HEK293 (cell line): Measurements from ENCODE around the gene PGBD5.

Experiments used
- CTCF ChIA-PET: fragments of 350-600 bp; formaldehyde crosslinking; extraction: SDS; loops from one replicate; lab custom pipeline; 2021; ENCODE audit warnings: antibody characterized with exemption; lab: Yijun Ruan, JAX
- POLR2A ChIA-PET: fragments of 300-600 bp; formaldehyde crosslinking; extraction: SDS; loops from one replicate; lab custom pipeline; 2020; ENCODE audit warnings: antibody characterized with exemption, inconsistent platforms; lab: Yijun Ruan, JAX
- H3K27ac ChIP-seq: fragments of 200-500 bp; sonication (Bioruptor generic); 2 replicates; pipeline ENCODE4 v1.5.1; 2014; ENCODE audit warnings: low read depth, low read length, control low read depth, inconsistent platforms; ENCODE audit errors: extremely low read depth
- H3K36me3 ChIP-seq, 2 experiments: fragments of 200-500 bp in 1 of 2; sonication (Bioruptor generic) in 1 of 2; 1 replicate in 1 of 2; 2 replicates in 1 of 2; pipeline ENCODE4 v1.5.1; 2014 to 2017; ENCODE audit warnings: inconsistent platforms in 2 of 2, low read length in 2 of 2; ENCODE audit not compliant: control insufficient read depth in 2 of 2, insufficient read depth in 1 of 2
- H3K4me1 ChIP-seq: fragments of 200-500 bp; sonication (Bioruptor generic); 2 replicates; pipeline ENCODE4 v1.5.1; 2014; ENCODE audit warnings: mild to moderate bottlenecking, low read length, inconsistent platforms; ENCODE audit not compliant: control insufficient read depth, insufficient read depth
- H3K4me3 ChIP-seq: 2 replicates; pipeline ENCODE4 v1.5.1; 2011; ENCODE audit warnings: low read depth, mild to moderate bottlenecking, control low read depth, low read length, moderate library complexity
- H3K9me3 ChIP-seq: fragments of 200-500 bp; sonication (Bioruptor generic); 2 replicates; pipeline ENCODE4 v1.5.1; 2014; ENCODE audit warnings: low read depth, low read length, inconsistent platforms; ENCODE audit not compliant: control insufficient read depth, insufficient read depth
- GLI4 ChIP-seq: fragments of 450-650 bp; formaldehyde crosslinking; IDR thresholded peaks from 2 replicates; pipeline ENCODE4 v1.5.1; 2016; ENCODE audit warnings: missing biosample characterization, missing genetic modification characterization
- KLF9 ChIP-seq: fragments of 450-650 bp; formaldehyde crosslinking; IDR thresholded peaks from 2 replicates; pipeline ENCODE4 v1.5.1; 2016; ENCODE audit warnings: missing biosample characterization, missing genetic modification characterization, low read depth
- MZF1 ChIP-seq: fragments of 450-650 bp; formaldehyde crosslinking; IDR thresholded peaks from 2 replicates; pipeline ENCODE4 v1.5.1; 2017; ENCODE audit warnings: missing biosample characterization, missing genetic modification characterization, borderline replicate concordance
- PRDM1 ChIP-seq: fragments of 450-650 bp; formaldehyde crosslinking; IDR thresholded peaks from 2 replicates; pipeline ENCODE4; 2016; ENCODE audit warnings: missing biosample characterization, missing genetic modification characterization
- PRDM2 ChIP-seq: fragments of 450-650 bp; formaldehyde crosslinking; IDR thresholded peaks from 2 replicates; pipeline ENCODE4 v1.5.1; 2016; ENCODE audit warnings: missing biosample characterization, missing genetic modification characterization, borderline replicate concordance
- RBAK ChIP-seq: fragments of 450-650 bp; formaldehyde crosslinking; IDR thresholded peaks from 2 replicates; pipeline ENCODE4 v1.5.1; 2016; ENCODE audit warnings: missing biosample characterization, missing genetic modification characterization
- REST ChIP-seq: fragments of 450-650 bp; formaldehyde crosslinking; IDR thresholded peaks from 2 replicates; pipeline ENCODE4 v1.5.1; 2016; ENCODE audit warnings: missing biosample characterization, missing genetic modification characterization
- SP3 ChIP-seq: fragments of 450-650 bp; formaldehyde crosslinking; IDR thresholded peaks from 2 replicates; pipeline ENCODE4 v1.5.1; 2016; ENCODE audit warnings: missing biosample characterization, missing genetic modification characterization
- ZBTB44 ChIP-seq: fragments of 450-650 bp; IDR thresholded peaks from 2 replicates; pipeline ENCODE4 v1.5.1; 2018; ENCODE audit warnings: missing biosample characterization, mild to moderate bottlenecking, missing genetic modification characterization
- ZIC2 ChIP-seq: fragments of 450-650 bp; formaldehyde crosslinking; IDR thresholded peaks from 2 replicates; pipeline ENCODE4 v1.5.1; 2016; ENCODE audit warnings: missing biosample characterization, missing genetic modification characterization
- ZNF175 ChIP-seq: fragments of 450-650 bp; formaldehyde crosslinking; IDR thresholded peaks from 2 replicates; pipeline ENCODE4 v1.5.1; 2016; ENCODE audit warnings: missing biosample characterization, missing genetic modification characterization
- ZNF24 ChIP-seq: fragments of 450-650 bp; formaldehyde crosslinking; IDR thresholded peaks from 2 replicates; pipeline ENCODE4 v1.5.1; 2016; ENCODE audit warnings: missing biosample characterization, missing genetic modification characterization
- ZNF26 ChIP-seq: fragments of 450-650 bp; formaldehyde crosslinking; IDR thresholded peaks from 2 replicates; pipeline ENCODE4 v1.5.1; 2016; ENCODE audit warnings: missing biosample characterization, missing genetic modification characterization
- ZNF362 ChIP-seq: fragments of 450-650 bp; formaldehyde crosslinking; IDR thresholded peaks from 2 replicates; pipeline ENCODE4 v1.5.1; 2016; ENCODE audit warnings: missing biosample characterization, missing genetic modification characterization
- ZNF404 ChIP-seq: fragments of 450-650 bp; formaldehyde crosslinking; IDR thresholded peaks from 2 replicates; pipeline ENCODE4 v1.5.1; 2017; ENCODE audit warnings: missing biosample characterization, missing genetic modification characterization
- ZNF513 ChIP-seq: fragments of 450-650 bp; IDR thresholded peaks from 2 replicates; pipeline ENCODE4 v1.5.1; 2018; ENCODE audit warnings: missing biosample characterization, missing genetic modification characterization
- ZNF548 ChIP-seq: fragments of 450-650 bp; formaldehyde crosslinking; IDR thresholded peaks from 2 replicates; pipeline ENCODE4 v1.5.1; 2016; ENCODE audit warnings: missing biosample characterization, missing genetic modification characterization
- ZNF561 ChIP-seq: fragments of 450-650 bp; IDR thresholded peaks from 2 replicates; pipeline ENCODE4 v1.5.1; 2018; ENCODE audit warnings: missing biosample characterization, missing genetic modification characterization, borderline replicate concordance
- ZNF626 ChIP-seq: fragments of 450-650 bp; sonication (Bioruptor Pico); formaldehyde crosslinking; IDR thresholded peaks from 2 replicates; pipeline ENCODE4 v1.5.1; 2018; ENCODE audit warnings: missing biosample characterization, missing genetic modification characterization, inconsistent platforms
- ZNF660 ChIP-seq: fragments of 450-650 bp; IDR thresholded peaks from 2 replicates; pipeline ENCODE4 v1.5.1; 2018; ENCODE audit warnings: missing biosample characterization, mild to moderate bottlenecking, missing genetic modification characterization
- ZSCAN30 ChIP-seq: fragments of 450-650 bp; IDR thresholded peaks from 2 replicates; pipeline ENCODE4 v1.5.1; 2018; ENCODE audit warnings: missing biosample characterization, mild to moderate bottlenecking, missing genetic modification characterization, moderate library complexity

PGBD5 gene

GRCh38 chr1:230377851-230378250, 48.3 kb downstream of the PGBD5 start:
- CTCF ChIA-PET: interaction anchor here (0.6 kb wide), 1 partner anchor 21 kb away, joined by 4 read pairs; no protein-coding TSS in a partner anchor
- no peak for TF ChIP-seq ZNF513 (tag by site-specific recombination)
- no peak for TF ChIP-seq ZIC2 (tag by site-specific recombination)
- no peak for TF ChIP-seq PRDM2 (tag by site-specific recombination)
- no peak for TF ChIP-seq ZNF404 (tag by site-specific recombination)
- no peak for TF ChIP-seq ZNF362 (tag by site-specific recombination)
- no peak for TF ChIP-seq RBAK (tag by site-specific recombination)
- no peak for TF ChIP-seq GLI4 (tag by site-specific recombination)
- TF ChIP-seq KLF9: no peak
- no peak for TF ChIP-seq ZNF24 (tag by site-specific recombination)
- TF ChIP-seq ZNF561: no peak
- no peak for TF ChIP-seq REST (tag by site-specific recombination)
- POLR2A ChIA-PET: no interaction called here
- Histone ChIP-seq H3K4me1 (no peaks in the 10 kb centered on the region), H3K4me3 (no peak overlapping the region), H3K27ac (no peak overlapping the region), H3K36me3 (no peaks in the 10 kb centered on the region), H3K9me3 (no peaks in the 10 kb centered on the region)

- POLR2A ChIA-PET: no interaction called here
- no peak for TF ChIP-seq ZSCAN30
- no peak for TF ChIP-seq ZNF26 (tag by site-specific recombination)
- no peak for TF ChIP-seq PRDM1 (tag by site-specific recombination)
- no peak for TF ChIP-seq MZF1 (tag by site-specific recombination)
- no peak for TF ChIP-seq ZNF626 (tag by site-specific recombination)
- TF ChIP-seq ZNF660 (tag by site-specific recombination): no peak
- TF ChIP-seq ZBTB44 (tag by site-specific recombination): no peak
- TF ChIP-seq ZNF548 (tag by site-specific recombination): no peak
- no peak for TF ChIP-seq SP3 (tag by site-specific recombination)
- TF ChIP-seq ZNF175 (tag by site-specific recombination): no peak
Observed at GRCh38 chr1:230377324-230377723, 48.8 kb downstream of the PGBD5 start.

More at GRCh38 chr1:230377324-230377723, 48.8 kb downstream of the PGBD5 start:
- Histone ChIP-seq H3K4me3 (no peak overlapping the region), H3K9me3 (no peaks in the 10 kb centered on the region), H3K27ac (no peak overlapping the region), H3K36me3 (no peaks in the 10 kb centered on the region), H3K4me1 (no peaks in the 10 kb centered on the region)
- CTCF ChIA-PET: no interaction called here
